GM19351 (cell line): ENCODE measurements around the gene KRTAP20-3.

Experiments
- ATAC-seq: cut with Tn5 transposase; IDR thresholded peaks from one replicate; pipeline ENCODE4 v1.9.1; 2021; ENCODE audit warnings: mild to moderate bottlenecking, moderate library complexity; ENCODE audit not compliant: unreplicated experiment

The KRTAP20-3 gene

DNA sequence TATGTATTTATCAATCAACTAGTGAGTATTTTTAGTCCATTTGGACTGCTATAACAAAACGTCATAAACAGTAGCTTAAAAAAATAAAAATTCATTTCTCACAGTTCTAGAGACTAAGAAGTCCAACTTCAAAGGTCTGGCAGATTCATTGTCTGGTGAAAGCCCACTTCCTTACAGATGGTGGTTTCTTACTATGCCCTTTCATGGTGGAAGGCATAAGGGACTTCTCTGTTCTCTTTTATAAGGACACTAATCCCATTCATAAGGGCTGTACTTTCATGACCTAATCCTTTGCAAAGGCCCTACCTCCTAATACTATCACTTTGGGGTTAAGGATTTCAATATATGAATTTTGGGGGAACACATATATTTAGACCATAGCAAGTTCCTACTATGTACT, 37.9 kb downstream of the KRTAP20-3 start:
- ATAC-seq = no peak

DNA sequence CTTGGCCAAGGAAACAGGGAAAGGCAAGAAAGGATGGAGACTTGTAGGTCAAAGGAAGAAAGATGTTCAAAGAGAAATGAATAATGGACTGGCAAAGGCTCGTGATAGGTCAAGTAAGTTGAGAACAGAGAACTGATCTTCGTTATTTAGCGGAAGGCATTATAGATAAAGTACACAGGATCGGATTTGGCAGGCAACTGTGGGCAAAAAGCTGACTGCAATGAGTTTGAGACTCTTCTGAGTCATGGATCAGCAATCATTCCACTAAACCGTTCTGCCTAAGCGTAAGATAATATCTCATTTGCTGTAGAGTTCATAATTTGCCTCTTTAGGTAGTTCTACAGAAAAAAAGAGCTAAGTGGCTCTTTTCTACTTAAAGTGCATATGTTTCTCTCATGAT, 41.8 kb downstream of the KRTAP20-3 start:
- no peak for ATAC-seq

DNA sequence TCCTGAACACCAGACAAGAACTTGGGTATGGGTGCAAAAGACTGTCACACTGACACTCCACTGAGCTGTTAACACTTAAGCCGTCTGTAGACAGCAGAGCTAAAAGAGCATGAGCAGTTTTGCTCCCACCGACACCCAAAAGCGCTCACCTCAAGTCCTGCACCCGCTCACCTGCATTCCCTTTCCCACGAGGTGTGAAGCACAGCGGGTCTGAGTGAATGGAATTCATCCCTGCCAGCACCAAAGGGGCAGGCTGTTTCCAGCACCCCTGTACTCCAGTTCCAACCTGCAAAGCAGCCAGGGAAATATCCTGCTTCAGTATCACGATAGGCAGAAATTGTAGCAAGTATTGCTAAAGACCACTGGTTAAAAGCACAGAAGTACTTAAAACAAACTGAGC, 47.2 kb downstream of the KRTAP20-3 start:
- ATAC-seq = no peak
